Endothelial cell of hepatic sinusoid (primary cell): ENCODE measurements around the gene GPD1.

Source experiments
- in situ Hi-C: cut with HindIII; loops from 2 replicates; pipeline ENCODE4 v1.10.0; 2017; ENCODE audit warnings: low sequenced_read_pairs

Gene GPD1

GRCh38 chr12:50090391-50090790 lies 13.4 kb upstream of the GPD1 start:
- in situ Hi-C loops, result no loop called here

GRCh38 chr12:50097952-50098351 lies 5.9 kb upstream of the GPD1 start:
- in situ Hi-C loops, result no loop called here

DNA sequence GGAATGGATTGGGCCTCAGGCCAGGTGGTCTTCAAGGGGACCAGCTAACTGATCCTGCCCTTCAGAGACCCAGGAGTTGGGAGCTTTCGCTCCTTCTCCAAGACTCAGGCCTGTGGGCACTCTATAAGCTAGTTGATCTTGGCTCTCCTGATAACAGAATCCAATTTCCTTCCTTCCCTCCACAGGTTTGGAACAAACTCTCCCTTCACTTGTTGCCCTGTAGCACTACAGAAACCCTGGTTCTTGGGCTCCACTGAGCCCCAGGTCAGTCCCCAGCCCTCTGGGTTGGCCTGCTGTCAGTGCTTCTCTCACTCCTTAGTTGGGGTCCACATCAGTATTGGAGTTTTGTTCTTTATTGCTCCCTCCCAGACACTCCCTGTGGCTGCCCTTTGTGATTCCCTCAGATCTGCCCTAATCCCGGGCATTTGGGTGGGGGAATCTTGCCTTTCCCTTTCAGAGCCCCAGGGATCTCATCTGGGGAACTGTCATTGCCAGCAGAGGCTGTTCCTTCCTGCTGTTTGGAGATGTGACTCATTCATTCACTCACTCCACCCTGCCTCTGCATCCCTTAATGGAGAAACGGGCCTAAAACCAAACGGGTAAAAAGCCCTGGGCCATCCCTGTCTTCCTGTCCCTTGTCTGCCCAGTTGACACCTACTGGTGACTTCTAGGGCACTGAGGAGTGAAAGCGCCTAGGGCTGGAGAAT lies 4.4 kb upstream of the GPD1 start:
- in situ Hi-C loops, result loop anchor here (5.0 kb wide), 1 partner anchor 32 kb away; no protein-coding TSS in a partner anchor

DNA sequence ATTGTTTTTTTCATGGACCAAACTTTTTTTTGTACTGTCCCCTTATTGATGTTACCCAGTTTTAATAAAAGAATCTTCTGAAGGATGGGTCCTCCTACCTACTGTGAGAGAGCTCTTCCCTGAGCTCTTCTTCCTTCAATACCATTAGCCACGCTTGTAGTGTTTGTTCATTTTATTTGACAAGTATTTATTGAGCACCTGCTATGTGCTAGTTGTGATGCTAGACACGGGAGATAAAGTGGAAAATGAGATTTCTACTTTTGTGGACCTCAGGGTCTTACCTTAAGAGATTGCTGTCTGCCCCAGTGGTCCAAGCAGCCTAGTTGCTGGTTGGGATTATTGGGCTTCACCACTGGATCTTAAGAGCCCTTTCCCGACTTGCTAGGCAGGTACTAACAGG lies 3.2 kb upstream of the GPD1 start:
- in situ Hi-C loops, result loop anchor here (5.0 kb wide), 1 partner anchor 33 kb away; no protein-coding TSS in a partner anchor

DNA sequence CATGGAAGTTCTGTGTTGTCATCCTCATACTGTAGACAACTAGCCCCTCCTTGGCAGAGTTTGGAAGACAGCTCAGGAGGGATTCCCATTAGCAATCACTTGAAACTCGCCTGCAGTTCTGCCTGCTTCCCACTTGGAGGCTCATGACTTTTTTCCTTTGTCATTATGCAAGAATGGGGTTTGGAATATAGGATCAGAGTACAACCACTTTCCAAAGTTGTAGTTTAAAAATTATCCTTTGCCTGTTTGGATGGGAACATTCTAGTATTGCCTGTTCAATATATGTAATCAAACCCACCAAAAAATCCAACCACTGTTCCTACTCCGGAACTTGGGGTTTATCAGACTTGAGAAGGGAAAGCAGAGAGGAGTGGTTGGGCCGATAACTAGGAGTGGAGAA lies 2.1 kb upstream of the GPD1 start:
- in situ Hi-C loops, result loop anchor here (5.0 kb wide), 1 partner anchor 34 kb away; no protein-coding TSS in a partner anchor

DNA sequence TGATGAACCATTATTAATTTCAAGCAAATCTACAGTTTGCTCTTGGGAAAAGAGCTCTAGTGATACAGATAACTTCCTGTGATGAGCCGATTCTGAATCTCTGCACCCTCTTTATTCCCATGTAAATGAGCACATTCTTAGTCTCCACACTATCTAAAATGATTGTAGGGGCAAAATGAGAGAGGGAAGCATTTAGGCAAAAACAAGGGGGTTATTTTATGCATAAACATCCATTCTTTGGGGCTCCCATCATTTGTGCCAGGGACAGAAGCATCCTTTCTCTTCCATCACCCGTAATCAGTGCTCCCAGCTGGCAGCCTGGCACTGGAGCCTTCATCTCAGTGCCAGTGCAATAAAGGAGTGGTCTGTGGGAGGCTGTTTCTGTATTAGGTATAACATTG lies 1.7 kb upstream of the GPD1 start:
- in situ Hi-C loops, result loop anchor here (5.0 kb wide), 1 partner anchor 35 kb away; no protein-coding TSS in a partner anchor

- in situ Hi-C loops, result loop anchor here (5.0 kb wide), 1 partner anchor 35 kb away; no protein-coding TSS in a partner anchor
Measured at GRCh38 chr12:50102646-50103309, 1.0 kb upstream of the GPD1 start.

DNA sequence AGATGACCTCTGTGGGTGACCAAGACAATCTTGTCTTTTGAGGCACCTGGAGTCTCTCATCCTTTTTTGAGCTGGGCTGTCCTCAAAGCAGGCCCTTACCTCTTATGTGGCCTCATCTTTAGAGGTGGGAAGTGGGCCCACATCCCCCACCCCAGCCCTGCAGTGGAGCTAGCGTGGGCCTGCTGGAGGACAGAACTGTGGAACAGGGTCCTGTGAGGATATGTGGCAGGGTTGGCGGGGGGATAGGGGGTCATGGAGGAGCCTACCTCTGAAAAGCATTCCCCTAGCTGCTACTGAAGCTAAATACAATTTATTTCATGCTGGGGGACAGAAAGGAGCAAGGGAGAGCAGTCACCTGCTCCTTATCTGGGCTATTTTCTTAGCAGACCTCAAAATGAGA lies 457 bp upstream of the GPD1 start:
- in situ Hi-C loops, result loop anchor here (5.0 kb wide), 1 partner anchor 36 kb away; no protein-coding TSS in a partner anchor

- in situ Hi-C loops, result loop anchor here (5.0 kb wide), 2 partner anchors 37 to 48 kb away; no protein-coding TSS in a partner anchor
Measured at GRCh38 chr12:50104417-50105366, 884 bp downstream of the GPD1 start.

DNA sequence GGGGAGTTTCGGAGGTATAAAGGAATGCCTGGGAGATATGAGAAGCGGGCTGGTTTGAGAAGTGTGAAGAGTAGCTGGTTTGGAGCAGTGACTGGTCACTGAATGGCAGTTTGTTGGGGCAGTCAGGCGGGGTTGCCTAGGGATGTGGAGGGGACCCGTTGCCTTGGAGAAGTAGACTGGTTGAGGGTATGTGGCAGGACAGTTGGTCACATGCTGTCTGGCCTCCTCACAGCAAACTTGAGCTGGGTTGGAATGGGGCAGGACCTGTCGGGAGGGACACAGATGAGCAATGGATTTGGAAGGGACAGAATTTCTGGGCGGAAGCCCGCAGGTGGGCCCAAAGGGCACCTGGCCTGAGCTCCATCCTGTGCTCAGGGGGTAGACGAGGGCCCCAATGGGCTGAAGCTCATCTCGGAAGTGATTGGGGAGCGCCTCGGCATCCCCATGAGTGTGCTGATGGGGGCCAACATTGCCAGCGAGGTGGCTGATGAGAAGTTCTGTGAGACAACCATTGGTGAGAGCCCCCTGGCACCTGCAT lies 2.2 kb downstream of the GPD1 start:
- in situ Hi-C loops, result loop anchor here (5.0 kb wide), 1 partner anchor 46 kb away; no protein-coding TSS in a partner anchor

- in situ Hi-C loops, result loop anchor here (5.0 kb wide), 1 partner anchor 45 kb away; no protein-coding TSS in a partner anchor
Measured at GRCh38 chr12:50106907-50107306, 3.1 kb downstream of the GPD1 start.

DNA sequence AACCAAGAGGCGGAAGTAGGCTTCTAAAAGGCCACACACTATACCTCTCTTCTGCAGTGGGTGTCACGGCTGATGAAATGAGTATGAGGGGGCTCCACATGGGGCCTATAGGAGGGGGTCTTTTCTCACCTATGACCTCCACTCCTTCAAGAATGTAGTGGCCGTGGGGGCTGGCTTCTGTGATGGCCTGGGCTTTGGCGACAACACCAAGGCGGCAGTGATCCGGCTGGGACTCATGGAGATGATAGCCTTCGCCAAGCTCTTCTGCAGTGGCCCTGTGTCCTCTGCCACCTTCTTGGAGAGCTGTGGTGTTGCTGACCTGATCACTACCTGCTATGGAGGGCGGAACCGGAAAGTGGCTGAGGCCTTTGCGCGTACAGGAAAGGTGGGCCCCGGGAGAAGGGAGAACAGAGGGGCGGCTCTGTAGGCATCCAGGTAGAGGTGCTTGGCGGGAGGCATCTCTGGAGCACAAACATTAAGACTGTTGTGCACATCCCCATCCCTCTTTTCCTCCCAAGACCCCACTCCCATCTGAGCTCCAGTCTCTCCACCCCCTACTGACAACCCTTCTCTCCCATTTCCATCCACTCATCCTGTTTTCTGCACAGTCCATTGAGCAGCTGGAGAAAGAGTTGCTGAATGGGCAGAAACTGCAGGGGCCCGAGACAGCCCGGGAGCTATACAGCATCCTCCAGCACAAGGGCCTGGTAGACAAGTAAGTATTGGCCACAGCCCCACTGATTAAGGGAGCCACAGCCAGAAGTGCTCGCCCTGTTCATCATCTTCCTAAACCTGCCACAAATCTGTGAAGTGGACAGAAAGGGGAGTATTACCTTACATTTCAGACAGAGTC lies 3.8 kb downstream of the GPD1 start:
- in situ Hi-C loops, result loop anchor here (5.0 kb wide), 1 partner anchor 45 kb away; no protein-coding TSS in a partner anchor

DNA sequence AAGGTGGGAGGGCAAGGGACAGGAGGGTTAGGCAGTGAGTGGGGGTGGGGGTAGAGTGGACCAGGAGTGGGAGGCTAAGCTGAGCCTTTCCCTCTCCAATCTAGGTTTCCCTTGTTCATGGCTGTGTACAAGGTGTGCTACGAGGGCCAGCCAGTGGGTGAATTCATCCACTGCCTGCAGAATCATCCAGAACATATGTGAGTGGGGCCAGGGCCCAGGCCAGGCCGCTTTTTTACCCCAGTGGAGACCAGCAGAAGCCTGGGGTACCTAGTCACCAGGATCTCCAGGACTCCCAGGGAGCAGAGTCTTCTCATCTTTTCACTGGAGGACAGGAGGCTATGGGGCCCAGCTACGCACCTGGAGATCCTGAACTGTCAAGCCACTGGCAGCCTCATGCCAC lies 5.5 kb downstream of the GPD1 start:
- in situ Hi-C loops, result loop anchor here (5.0 kb wide), 1 partner anchor 43 kb away; no protein-coding TSS in a partner anchor

DNA sequence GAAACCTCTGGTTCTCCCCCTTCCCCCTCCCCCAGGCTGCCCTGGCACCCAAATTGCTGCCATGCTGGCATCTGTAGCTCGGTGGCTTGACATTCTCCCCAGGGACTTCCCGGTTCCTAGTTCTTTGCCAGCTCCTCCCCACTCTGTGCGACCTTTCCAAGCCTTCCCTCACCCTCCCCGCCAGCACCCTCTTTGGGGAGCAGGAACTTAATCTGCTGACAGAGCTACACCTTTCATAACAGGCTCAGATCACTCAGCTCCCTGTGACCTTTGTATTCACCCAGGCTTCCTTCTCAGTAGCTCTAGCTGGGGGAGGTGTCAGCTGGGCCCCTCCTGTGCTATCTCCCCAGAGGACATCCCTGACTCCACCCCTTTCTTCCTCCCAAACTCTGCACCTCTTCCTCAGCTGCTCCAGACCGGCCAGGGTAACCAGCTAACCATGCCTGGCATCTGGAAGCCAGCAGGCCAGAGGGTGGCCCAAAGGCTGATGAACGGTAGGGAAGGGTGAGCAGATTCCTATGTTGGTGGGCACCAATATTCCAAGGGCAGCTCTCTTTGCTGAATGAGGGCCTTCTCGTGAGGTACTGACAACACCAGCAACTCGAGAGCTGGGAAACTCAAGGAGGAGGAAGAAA lies 6.4 kb downstream of the GPD1 start:
- in situ Hi-C loops, result no loop called here

DNA sequence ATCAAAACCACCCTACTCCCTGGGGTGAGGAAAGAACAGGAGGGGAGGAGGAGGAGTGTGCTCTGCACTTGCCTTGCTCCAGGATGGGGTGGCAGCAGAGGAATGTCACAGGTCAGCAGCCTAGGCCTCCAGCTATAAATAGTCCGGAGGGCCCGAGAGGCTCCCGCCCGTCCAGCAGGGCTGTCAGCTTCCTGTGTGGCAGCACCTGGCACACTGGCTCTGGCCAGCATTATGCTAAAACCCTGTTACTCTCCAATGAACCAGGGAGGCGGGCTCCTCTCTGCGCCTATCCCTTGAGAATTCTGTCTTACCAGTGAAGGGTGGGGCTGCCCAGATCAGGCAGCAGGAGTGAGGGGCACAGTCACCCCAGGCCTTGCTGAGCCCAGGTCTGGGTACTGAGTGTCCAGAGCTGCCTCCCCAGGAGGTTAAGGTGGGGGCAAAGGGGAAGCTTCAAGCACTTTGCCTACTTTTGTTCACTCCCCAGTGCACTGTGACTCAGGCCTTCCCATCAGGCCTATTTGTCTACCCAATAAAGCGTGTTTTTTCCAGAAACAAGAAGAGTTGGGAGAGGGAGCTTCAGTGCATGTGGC lies 7.0 kb downstream of the GPD1 start:
- in situ Hi-C loops, result no loop called here

DNA sequence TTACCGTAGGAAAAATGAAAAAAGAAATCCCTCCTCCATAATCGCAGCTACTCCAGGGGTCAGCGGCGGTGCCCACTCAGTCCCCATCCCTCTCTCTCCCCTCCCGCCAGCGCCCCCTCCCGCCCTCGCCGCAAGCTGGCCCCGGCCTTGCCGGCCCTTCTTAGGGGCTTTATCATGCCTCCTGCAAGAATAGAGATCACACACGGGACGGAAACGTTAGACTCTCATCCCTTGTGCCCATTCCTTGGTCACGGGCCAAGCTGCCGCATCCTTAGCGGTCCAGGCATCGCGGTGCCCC lies 7.5 kb downstream of the GPD1 start:
- in situ Hi-C loops, result no loop called here

GRCh38 chr12:50111693-50112455 lies 8.1 kb downstream of the GPD1 start, which contains the start of gene COX14:
Gene COX14 (plus strand): TSS chr12:50112236. CDS start chr12:50120044, 7,808 bp downstream.
- in situ Hi-C loops, result no loop called here
